H1 (cell line): ENCODE measurements around the gene COL21A1. TPM values are rescaled to one million over a fixed set of nuclear protein-coding genes. Genes with fewer than 3 reads are reported as not detected.

Experiments used
- HDAC6 ChIP-seq: IDR thresholded peaks from one replicate; pipeline ENCODE4 v1.7.1; 2012; ENCODE audit warnings: low read depth, mild to moderate bottlenecking, inconsistent platforms, low read length, moderate library complexity
- POLR2A ChIP-seq, 2 experiments: IDR thresholded peaks; 1 replicate in 1 of 2; 2 replicates in 1 of 2; pipeline ENCODE4 v1.6.1; 2011; ENCODE audit warnings: low read depth in 2 of 2, low read length in 2 of 2, mild to moderate bottlenecking in 2 of 2; ENCODE audit errors: control extremely low read depth in 1 of 2
- RAD21 ChIP-seq, 2 experiments: IDR thresholded peaks in 1 of 2; conservative IDR thresholded peaks in 1 of 2; 2 replicates each; pipeline ENCODE4 v1.6.1; 2011; ENCODE audit warnings: low read depth in 2 of 2, low read length in 2 of 2, improper control_type of control experiment in 1 of 2, inconsistent platforms in 1 of 2, mild to moderate bottlenecking in 1 of 2, moderate library complexity in 1 of 2
- RXRA ChIP-seq: IDR thresholded peaks from 2 replicates; pipeline ENCODE4 v1.6.1; 2011; ENCODE audit warnings: low read depth, mild to moderate bottlenecking, low read length, moderate library complexity; ENCODE audit not compliant: insufficient read depth
- SAP30 ChIP-seq: fragments of 300-600 bp; sonication (generic); IDR thresholded peaks from 2 replicates; pipeline ENCODE4 v1.7.1; 2012; ENCODE audit warnings: low read length, moderate library complexity, mild to moderate bottlenecking, inconsistent platforms; ENCODE audit not compliant: insufficient read depth, insufficient replicate concordance
- SP1 ChIP-seq: IDR thresholded peaks from 2 replicates; pipeline ENCODE4 v1.6.1; 2011; ENCODE audit warnings: low read depth, low read length
- TCF12 ChIP-seq: IDR thresholded peaks from 2 replicates; pipeline ENCODE4 v1.6.1; 2011; ENCODE audit warnings: low read depth, mild to moderate bottlenecking, low read length
- polyA plus RNA-seq, 7 experiments: library from polyadenylated mRNA; depleted of rRNA in 3 of 7; stranded (reverse) in 5 of 7; unstranded in 2 of 7; fragments of >200 nt in 5 of 7; fragments of 200-250 nt in 2 of 7; gene quantifications; 1 replicate in 5 of 7; 2 replicates in 1 of 7; 4 replicates in 1 of 7; pipeline versions ENCODE4 v1.2.1 to v1.2.3, GENCODE V29; 2011 to 2013; ENCODE audit warnings: missing spikeins in 2 of 7, mixed read lengths in 2 of 7
- total RNA-seq: library from RNA; stranded (reverse); fragmentation: NEBNext Ultra II Directional; extraction: Animal tissue kit (Norgen Biotek cat#: 25700); gene quantifications from 2 replicates; pipeline ENCODE4 v1.2.1, GENCODE V29; 2021
- TF ChIP-seq, protein P1 (sequence below): fragments of 300-600 bp; sonication (generic); IDR thresholded peaks from 2 replicates; pipeline ENCODE4 v1.7.1; 2012; ENCODE audit warnings: low read length, moderate library complexity, mild to moderate bottlenecking, inconsistent platforms; ENCODE audit not compliant: insufficient replicate concordance
- TF ChIP-seq, protein P2 (sequence below): IDR thresholded peaks from 2 replicates; pipeline ENCODE4 v1.6.1; 2012; ENCODE audit warnings: inconsistent platforms

Gene COL21A1
- total and polyA plus RNA-seq, 2 of the 8 experiments (the other 6 are each of a cell fraction or from before 2014, with no cell fraction given) = 1.6 to 3.4 TPM

DNA sequence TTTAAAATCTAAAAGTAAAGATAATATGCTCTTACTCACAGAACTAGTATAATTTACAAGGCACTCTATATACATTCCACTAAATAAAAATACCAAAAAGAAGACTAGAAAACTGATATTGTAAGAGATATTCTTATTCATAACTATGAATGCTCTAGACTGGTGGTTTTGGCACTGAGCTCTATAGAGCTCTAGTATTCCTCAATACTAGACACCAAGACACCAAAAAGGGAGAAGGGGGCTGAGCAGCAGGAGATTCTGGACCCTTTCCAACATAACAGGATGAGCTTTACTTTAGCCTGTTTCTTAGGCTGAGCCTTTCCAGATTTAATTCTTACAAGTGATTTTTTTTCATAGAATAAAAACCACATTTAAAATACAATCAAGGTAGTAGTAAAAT, 173.6 kb downstream of the COL21A1 start (continued):
- TF ChIP-seq, protein P1, sequence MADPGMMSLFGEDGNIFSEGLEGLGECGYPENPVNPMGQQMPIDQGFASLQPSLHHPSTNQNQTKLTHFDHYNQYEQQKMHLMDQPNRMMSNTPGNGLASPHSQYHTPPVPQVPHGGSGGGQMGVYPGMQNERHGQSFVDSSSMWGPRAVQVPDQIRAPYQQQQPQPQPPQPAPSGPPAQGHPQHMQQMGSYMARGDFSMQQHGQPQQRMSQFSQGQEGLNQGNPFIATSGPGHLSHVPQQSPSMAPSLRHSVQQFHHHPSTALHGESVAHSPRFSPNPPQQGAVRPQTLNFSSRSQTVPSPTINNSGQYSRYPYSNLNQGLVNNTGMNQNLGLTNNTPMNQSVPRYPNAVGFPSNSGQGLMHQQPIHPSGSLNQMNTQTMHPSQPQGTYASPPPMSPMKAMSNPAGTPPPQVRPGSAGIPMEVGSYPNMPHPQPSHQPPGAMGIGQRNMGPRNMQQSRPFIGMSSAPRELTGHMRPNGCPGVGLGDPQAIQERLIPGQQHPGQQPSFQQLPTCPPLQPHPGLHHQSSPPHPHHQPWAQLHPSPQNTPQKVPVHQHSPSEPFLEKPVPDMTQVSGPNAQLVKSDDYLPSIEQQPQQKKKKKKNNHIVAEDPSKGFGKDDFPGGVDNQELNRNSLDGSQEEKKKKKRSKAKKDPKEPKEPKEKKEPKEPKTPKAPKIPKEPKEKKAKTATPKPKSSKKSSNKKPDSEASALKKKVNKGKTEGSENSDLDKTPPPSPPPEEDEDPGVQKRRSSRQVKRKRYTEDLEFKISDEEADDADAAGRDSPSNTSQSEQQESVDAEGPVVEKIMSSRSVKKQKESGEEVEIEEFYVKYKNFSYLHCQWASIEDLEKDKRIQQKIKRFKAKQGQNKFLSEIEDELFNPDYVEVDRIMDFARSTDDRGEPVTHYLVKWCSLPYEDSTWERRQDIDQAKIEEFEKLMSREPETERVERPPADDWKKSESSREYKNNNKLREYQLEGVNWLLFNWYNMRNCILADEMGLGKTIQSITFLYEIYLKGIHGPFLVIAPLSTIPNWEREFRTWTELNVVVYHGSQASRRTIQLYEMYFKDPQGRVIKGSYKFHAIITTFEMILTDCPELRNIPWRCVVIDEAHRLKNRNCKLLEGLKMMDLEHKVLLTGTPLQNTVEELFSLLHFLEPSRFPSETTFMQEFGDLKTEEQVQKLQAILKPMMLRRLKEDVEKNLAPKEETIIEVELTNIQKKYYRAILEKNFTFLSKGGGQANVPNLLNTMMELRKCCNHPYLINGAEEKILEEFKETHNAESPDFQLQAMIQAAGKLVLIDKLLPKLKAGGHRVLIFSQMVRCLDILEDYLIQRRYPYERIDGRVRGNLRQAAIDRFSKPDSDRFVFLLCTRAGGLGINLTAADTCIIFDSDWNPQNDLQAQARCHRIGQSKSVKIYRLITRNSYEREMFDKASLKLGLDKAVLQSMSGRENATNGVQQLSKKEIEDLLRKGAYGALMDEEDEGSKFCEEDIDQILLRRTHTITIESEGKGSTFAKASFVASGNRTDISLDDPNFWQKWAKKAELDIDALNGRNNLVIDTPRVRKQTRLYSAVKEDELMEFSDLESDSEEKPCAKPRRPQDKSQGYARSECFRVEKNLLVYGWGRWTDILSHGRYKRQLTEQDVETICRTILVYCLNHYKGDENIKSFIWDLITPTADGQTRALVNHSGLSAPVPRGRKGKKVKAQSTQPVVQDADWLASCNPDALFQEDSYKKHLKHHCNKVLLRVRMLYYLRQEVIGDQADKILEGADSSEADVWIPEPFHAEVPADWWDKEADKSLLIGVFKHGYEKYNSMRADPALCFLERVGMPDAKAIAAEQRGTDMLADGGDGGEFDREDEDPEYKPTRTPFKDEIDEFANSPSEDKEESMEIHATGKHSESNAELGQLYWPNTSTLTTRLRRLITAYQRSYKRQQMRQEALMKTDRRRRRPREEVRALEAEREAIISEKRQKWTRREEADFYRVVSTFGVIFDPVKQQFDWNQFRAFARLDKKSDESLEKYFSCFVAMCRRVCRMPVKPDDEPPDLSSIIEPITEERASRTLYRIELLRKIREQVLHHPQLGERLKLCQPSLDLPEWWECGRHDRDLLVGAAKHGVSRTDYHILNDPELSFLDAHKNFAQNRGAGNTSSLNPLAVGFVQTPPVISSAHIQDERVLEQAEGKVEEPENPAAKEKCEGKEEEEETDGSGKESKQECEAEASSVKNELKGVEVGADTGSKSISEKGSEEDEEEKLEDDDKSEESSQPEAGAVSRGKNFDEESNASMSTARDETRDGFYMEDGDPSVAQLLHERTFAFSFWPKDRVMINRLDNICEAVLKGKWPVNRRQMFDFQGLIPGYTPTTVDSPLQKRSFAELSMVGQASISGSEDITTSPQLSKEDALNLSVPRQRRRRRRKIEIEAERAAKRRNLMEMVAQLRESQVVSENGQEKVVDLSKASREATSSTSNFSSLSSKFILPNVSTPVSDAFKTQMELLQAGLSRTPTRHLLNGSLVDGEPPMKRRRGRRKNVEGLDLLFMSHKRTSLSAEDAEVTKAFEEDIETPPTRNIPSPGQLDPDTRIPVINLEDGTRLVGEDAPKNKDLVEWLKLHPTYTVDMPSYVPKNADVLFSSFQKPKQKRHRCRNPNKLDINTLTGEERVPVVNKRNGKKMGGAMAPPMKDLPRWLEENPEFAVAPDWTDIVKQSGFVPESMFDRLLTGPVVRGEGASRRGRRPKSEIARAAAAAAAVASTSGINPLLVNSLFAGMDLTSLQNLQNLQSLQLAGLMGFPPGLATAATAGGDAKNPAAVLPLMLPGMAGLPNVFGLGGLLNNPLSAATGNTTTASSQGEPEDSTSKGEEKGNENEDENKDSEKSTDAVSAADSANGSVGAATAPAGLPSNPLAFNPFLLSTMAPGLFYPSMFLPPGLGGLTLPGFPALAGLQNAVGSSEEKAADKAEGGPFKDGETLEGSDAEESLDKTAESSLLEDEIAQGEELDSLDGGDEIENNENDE = no peak
- TF ChIP-seq, protein P2, sequence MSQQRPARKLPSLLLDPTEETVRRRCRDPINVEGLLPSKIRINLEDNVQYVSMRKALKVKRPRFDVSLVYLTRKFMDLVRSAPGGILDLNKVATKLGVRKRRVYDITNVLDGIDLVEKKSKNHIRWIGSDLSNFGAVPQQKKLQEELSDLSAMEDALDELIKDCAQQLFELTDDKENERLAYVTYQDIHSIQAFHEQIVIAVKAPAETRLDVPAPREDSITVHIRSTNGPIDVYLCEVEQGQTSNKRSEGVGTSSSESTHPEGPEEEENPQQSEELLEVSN = no peak
- no peak for TF ChIP-seq HDAC6
- TF ChIP-seq POLR2A (IDR thresholded peaks at IDR 0.05; ENCODE audit: control extremely low read depth in 1 of 2, low read depth in 2 of 2, low read length in 2 of 2) = no peak
- TF ChIP-seq TCF12 = no peak
- no peak for TF ChIP-seq RXRA
- TF ChIP-seq SP1 = no peak
- no peak for TF ChIP-seq RAD21 (IDR thresholded peaks at IDR 0.05 in 1 of 2, conservative IDR thresholded peaks at IDR 0.05 in 1 of 2; ENCODE audit: low read depth in 2 of 2, low read length in 2 of 2)
- no peak for TF ChIP-seq SAP30
